ENCODE data around the gene RNASE8. TPM values are rescaled to one million over a fixed set of nuclear protein-coding genes. Genes with fewer than 3 reads are reported as not detected.

RNASE8 gene
- total RNA-seq, 4 donors from 2014 or later: not detected

- in situ Hi-C loops (cut with MboI; ENCODE audit: low pct_ligation_motif_present in 1 of 4, low pct_unique_long_range_greater_than_20kb in 1 of 4, low sequenced_read_pairs in 3 of 4): no loop called here
- Histone ChIP-seq H3K4me3 (peak within 1 kb of the TSS; percentile 50 to 90 (median 70)), H3K9me3 (no peaks in the 10 kb centered on the region), H3K27me3 (no peaks in the 10 kb centered on the region), H3K27ac (peak within 1 kb of the TSS; percentile 92 to 96 (median 92)), H3K4me1 (peaks cover 20 to 44% (median 28%) of the 10 kb centered on the region in 4 donors), H3K36me3 (no peaks in the 10 kb centered on the region)
- DNase-seq: peak; percentile 69
- 0 to 1% methylated on average over 1 to 26 of the region's 63 CpGs for WGBS, 2 donors (ENCODE audit: low coverage in 1 of 2)
- intact Hi-C loops (cut with DNase I; ENCODE audit: low total_unique reads): no loop called here
- peak in 2 of 3 donors; percentile 10 to 17 for TF ChIP-seq POLR2AphosphoS5 (IDR thresholded peaks at IDR 0.05)
- TF ChIP-seq POLR2A (IDR thresholded peaks at IDR 0.05): peak; percentile 47
- TF ChIP-seq EP300 (IDR thresholded peaks at IDR 0.05; ENCODE audit: low read depth): no peak
Observed at GRCh38 chr14:21070083-21070609, 12.5 kb downstream of the RNASE8 start, which contains the start of gene ARHGEF40. TSS of gene ARHGEF40 (plus strand) at chr14:21070304. CDS start at chr14:21070397, 93 bp downstream.

GRCh38 chr14:21070610-21071224 is 13.1 kb downstream of the RNASE8 start:
- Histone ChIP-seq H3K27me3 (no peaks in the 10 kb centered on the region), H3K36me3 (no peaks in the 10 kb centered on the region), H3K27ac (peak overlapping the region; percentile 92 to 96 (median 92)), H3K9me3 (no peaks in the 10 kb centered on the region), H3K4me3 (peak overlapping the region; percentile 50 to 90 (median 70)), H3K4me1 (peaks cover 20 to 44% (median 28%) of the 10 kb centered on the region in 4 donors)
- TF ChIP-seq POLR2A (IDR thresholded peaks at IDR 0.05): no peak
- TF ChIP-seq POLR2AphosphoS5 (IDR thresholded peaks at IDR 0.05): no peak
- peak in 1 of 5 experiments; percentile 31 for TF ChIP-seq CTCF (IDR thresholded peaks at IDR 0.05)
- in situ Hi-C loops (cut with MboI; ENCODE audit: low pct_ligation_motif_present in 1 of 4, low pct_unique_long_range_greater_than_20kb in 1 of 4, low sequenced_read_pairs in 3 of 4): no loop called here
- intact Hi-C loops (cut with DNase I; ENCODE audit: low total_unique reads): no loop called here
- WGBS, 2 donors (ENCODE audit: low coverage in 1 of 2): 0 to 1% methylated on average over 3 to 22 of the region's 23 CpGs
- peak; percentile 74 for DNase-seq

- Histone ChIP-seq H3K4me3 (peak overlapping the region; percentile 50 to 90 (median 70)), H3K36me3 (peaks cover 0 to 4% (median 2%) of the 10 kb centered on the region in 4 donors), H3K27me3 (no peaks in the 10 kb centered on the region), H3K9me3 (no peaks in the 10 kb centered on the region), H3K4me1 (peaks cover 20 to 44% (median 28%) of the 10 kb centered on the region in 4 donors), H3K27ac (peak overlapping the region; percentile 92 to 96 (median 92))
- in situ Hi-C loops (cut with MboI; ENCODE audit: low pct_ligation_motif_present in 1 of 4, low pct_unique_long_range_greater_than_20kb in 1 of 4, low sequenced_read_pairs in 3 of 4): no loop called here
- WGBS, 2 donors (ENCODE audit: low coverage in 1 of 2): 1% methylated on average over 32 of the region's 37 CpGs; no CpG with 5 or more reads in 1 of the 2 donors
- peak; percentile 39 for TF ChIP-seq POLR2A (IDR thresholded peaks at IDR 0.05)
- TF ChIP-seq CTCF (IDR thresholded peaks at IDR 0.05): peak in 1 of 5 experiments; percentile 3
- TF ChIP-seq POLR2AphosphoS5 (IDR thresholded peaks at IDR 0.05): peak; percentile 47 to 64 (median 58)
- TF ChIP-seq EP300 (IDR thresholded peaks at IDR 0.05; ENCODE audit: low read depth): no peak
- intact Hi-C loops (cut with DNase I; ENCODE audit: low total_unique reads): no loop called here
- DNase-seq: peak; percentile 85
Observed at GRCh38 chr14:21071225-21072030, 13.8 kb downstream of the RNASE8 start.

GRCh38 chr14:21072031-21072473 is 14.4 kb downstream of the RNASE8 start:
- Histone ChIP-seq H3K9me3 (no peaks in the 10 kb centered on the region), H3K36me3 (peaks cover 0 to 9% (median 4%) of the 10 kb centered on the region in 4 donors), H3K27me3 (no peaks in the 10 kb centered on the region), H3K4me3 (peak overlapping the region in 2 of 4 donors; percentile 65 to 90), H3K27ac (peak overlapping the region; percentile 92 to 96 (median 92)), H3K4me1 (peaks cover 20 to 44% (median 28%) of the 10 kb centered on the region in 4 donors)
- TF ChIP-seq POLR2A (IDR thresholded peaks at IDR 0.05) (no peak), CTCF (IDR thresholded peaks at IDR 0.05) (no peak), EP300 (IDR thresholded peaks at IDR 0.05; ENCODE audit: low read depth) (no peak), POLR2AphosphoS5 (IDR thresholded peaks at IDR 0.05) (no peak)
- DNase-seq: no peak
- intact Hi-C loops (cut with DNase I; ENCODE audit: low total_unique reads): no loop called here
- in situ Hi-C loops (cut with MboI; ENCODE audit: low pct_ligation_motif_present in 1 of 4, low pct_unique_long_range_greater_than_20kb in 1 of 4, low sequenced_read_pairs in 3 of 4): no loop called here
- WGBS, 2 donors (ENCODE audit: low coverage in 1 of 2): 29 to 39% methylated on average over 4 of the region's 4 CpGs
